IMR-90 (cell line): ENCODE results near the gene PIKFYVE. TPM values are rescaled to one million over a fixed set of nuclear protein-coding genes. Genes with fewer than 3 reads are reported as not detected.

Experiments
- ATAC-seq: fragments of 200-7000 bp; cut with Tn5 transposase; 2 replicates; pipeline ENCODE4 v1.9.1; 2020; ENCODE audit warnings: low read depth, mild to moderate bottlenecking, moderate library complexity
- Bru-seq: library from RNA; stranded (reverse); fragments of 400-500 nt; gene quantifications from one replicate; lab custom pipeline; 2021; lab: Mats Ljungman, UMichigan
- BruChase-seq, 2 experiments: library from RNA; stranded (reverse); fragments of 400-500 nt; gene quantifications; one replicate each; lab custom pipeline; 2021; lab: Mats Ljungman, UMichigan
- BruUV-seq: library from RNA; stranded (reverse); fragments of 400-500 nt; replicated peaks from 2 replicates; lab custom pipeline; 2021; lab: Mats Ljungman, UMichigan
- CTCF ChIA-PET: fragments of 300-600 bp; formaldehyde crosslinking; extraction: SDS; loops from one replicate; lab custom pipeline; 2021; ENCODE audit warnings: antibody characterized with exemption; lab: Yijun Ruan, JAX
- POLR2A ChIA-PET: fragments of 300-600 bp; sonication (Branson Sonifier 250); formaldehyde crosslinking; loops from one replicate; lab custom pipeline; 2022; ENCODE audit warnings: antibody characterized with exemption; ENCODE audit not compliant: unreplicated experiment; lab: Charles Lee
- DNase-seq: peaks from one replicate; pipeline ENCODE4 v3.0.0; 2013
- H2AFZ ChIP-seq: replicated peaks from 2 replicates; pipeline ENCODE3; 2013; ENCODE audit warnings: low read length, mild to moderate bottlenecking; ENCODE audit not compliant: poor library complexity
- H2AK5ac ChIP-seq: 2 replicates; pipeline ENCODE4 v1.6.1; 2013; ENCODE audit warnings: low read depth, low read length, inconsistent platforms
- H2AK9ac ChIP-seq: replicated peaks from 2 replicates; pipeline ENCODE3; 2013; ENCODE audit warnings: mild to moderate bottlenecking, low read depth, low read length, moderate library complexity; ENCODE audit not compliant: poor library complexity
- H2BK120ac ChIP-seq: 2 replicates; pipeline ENCODE4 v1.6.1; 2013; ENCODE audit warnings: low read depth, low read length, inconsistent platforms
- H2BK15ac ChIP-seq: 3 replicates; pipeline ENCODE4 v1.6.1; 2013; ENCODE audit warnings: low read depth, low read length, inconsistent platforms
- H2BK20ac ChIP-seq: 2 replicates; pipeline ENCODE4 v1.6.1; 2013; ENCODE audit warnings: low read depth, mild to moderate bottlenecking, inconsistent platforms, low read length, moderate library complexity
- H2BK5ac ChIP-seq: 2 replicates; pipeline ENCODE4 v1.6.1; 2013; ENCODE audit warnings: mild to moderate bottlenecking, low read depth, low read length, inconsistent platforms; ENCODE audit not compliant: poor library complexity, severe bottlenecking
- H3K14ac ChIP-seq: replicated peaks from 2 replicates; pipeline ENCODE4 v1.6.1; 2013; ENCODE audit warnings: low read depth, low read length, inconsistent platforms
- H3K18ac ChIP-seq: 2 replicates; pipeline ENCODE4 v1.6.1; 2013; ENCODE audit warnings: low read depth, low read length, control low read depth
- H3K23ac ChIP-seq: 2 replicates; pipeline ENCODE4 v1.6.1; 2013; ENCODE audit warnings: low read depth, low read length, inconsistent platforms
- H3K27ac ChIP-seq: 2 replicates; pipeline ENCODE4 v1.5.1; 2013; ENCODE audit warnings: mild to moderate bottlenecking, control low read depth, low read length; ENCODE audit not compliant: insufficient read depth
- H3K27me3 ChIP-seq: 2 replicates; pipeline ENCODE4 v1.6.1; 2013; ENCODE audit warnings: low read length; ENCODE audit not compliant: control insufficient read depth, insufficient read depth
- H3K36me3 ChIP-seq: 2 replicates; pipeline ENCODE4 v1.6.1; 2013; ENCODE audit warnings: low read length, mixed read lengths; ENCODE audit not compliant: control insufficient read depth, insufficient read depth
- H3K4ac ChIP-seq: 2 replicates; pipeline ENCODE4 v1.6.1; 2013; ENCODE audit warnings: low read depth, low read length, inconsistent platforms
- H3K4me1 ChIP-seq: 2 replicates; pipeline ENCODE4 v1.6.1; 2013; ENCODE audit warnings: low read length, mixed read lengths; ENCODE audit not compliant: control insufficient read depth, insufficient read depth
- H3K4me2 ChIP-seq: 2 replicates; pipeline ENCODE4 v1.6.1; 2013; ENCODE audit warnings: low read depth, mild to moderate bottlenecking, control low read depth, low read length, moderate library complexity
- H3K4me3 ChIP-seq: 2 replicates; pipeline ENCODE4 v1.5.1; 2013; ENCODE audit warnings: low read depth, mild to moderate bottlenecking, control low read depth, low read length, moderate library complexity; ENCODE audit not compliant: insufficient read depth
- H3K56ac ChIP-seq: 2 replicates; pipeline ENCODE4 v1.6.1; 2013; ENCODE audit warnings: low read length, inconsistent platforms; ENCODE audit not compliant: insufficient read depth; ENCODE audit errors: extremely low read depth
- H3K79me1 ChIP-seq, 2 experiments: 2 replicates each; pipeline ENCODE4 v1.6.1; 2013; ENCODE audit warnings: low read length in 2 of 2, inconsistent platforms in 1 of 2, low read depth in 1 of 2
- H3K9ac ChIP-seq: 2 replicates; pipeline ENCODE4 v1.6.1; 2013; ENCODE audit warnings: low read depth, low read length, control low read depth
- H3K9me1 ChIP-seq: 2 replicates; pipeline ENCODE4 v1.6.1; 2013; ENCODE audit warnings: low read length, inconsistent platforms; ENCODE audit not compliant: insufficient read depth
- H3K9me3 ChIP-seq: 2 replicates; pipeline ENCODE4 v1.6.1; 2013; ENCODE audit warnings: low read length; ENCODE audit not compliant: control insufficient read depth, insufficient read depth
- H4K20me1 ChIP-seq: 2 replicates; pipeline ENCODE4 v1.6.1; 2013; ENCODE audit warnings: low read length, inconsistent platforms; ENCODE audit not compliant: insufficient read depth
- H4K5ac ChIP-seq: 2 replicates; pipeline ENCODE4 v1.6.1; 2013; ENCODE audit warnings: mild to moderate bottlenecking, low read depth, low read length, control low read depth
- H4K8ac ChIP-seq, 2 experiments: 2 replicates each; pipeline ENCODE4 v1.6.1; 2013; ENCODE audit warnings: low read depth in 2 of 2, low read length in 2 of 2, control low read depth in 1 of 2, inconsistent platforms in 1 of 2
- H4K91ac ChIP-seq: 2 replicates; pipeline ENCODE4 v1.6.1; 2013; ENCODE audit warnings: low read depth, low read length, inconsistent platforms; ENCODE audit not compliant: insufficient read depth
- CEBPB ChIP-seq: IDR thresholded peaks from 2 replicates; pipeline ENCODE4 v1.6.1; 2012; ENCODE audit warnings: low read depth, low read length, improper control_type of control experiment
- CHD1 ChIP-seq: IDR thresholded peaks from 2 replicates; pipeline ENCODE4 v1.6.1; 2012; ENCODE audit warnings: low read depth, low read length, improper control_type of control experiment
- SMC3 ChIP-seq: fragments of 150-350 bp; IDR thresholded peaks from 2 replicates; pipeline ENCODE4 v1.6.1; 2016; ENCODE audit warnings: low read depth, mild to moderate bottlenecking, antibody characterized with exemption, low read length, moderate library complexity
- WGBS, 2 experiments: methylation state at CpG; one replicate each; pipeline versions ENCODE4 v1.1.5 to v1.1.7; 2013; ENCODE audit warnings: missing lambda C conversion rate in 2 of 2; ENCODE audit not compliant: insufficient read length in 1 of 2; ENCODE audit errors: extremely low coverage in 2 of 2; 5-methylcytosine and 5-hydroxymethylcytosine counted together
- dilution Hi-C: fragments of 300-500 bp; cut with HindIII; formaldehyde crosslinking; loops from one replicate; pipeline ENCODE4 v1.14.3; 2018; ENCODE audit warnings: low sequenced_read_pairs; ENCODE audit not compliant: unreplicated experiment
- in situ Hi-C: fragments of 300-500 bp; cut with MboI; formaldehyde crosslinking; loops from 3 replicates; pipeline ENCODE4 v1.14.3; 2019; ENCODE audit warnings: low sequenced_read_pairs, inconsistent platforms, mixed read lengths
- intact Hi-C: fragments of 100-400 bp; cut with micrococcal nuclease; formaldehyde crosslinking; loops from 2 replicates; pipeline ENCODE4 v1.10.0; 2022
- long read RNA-seq: library from polyadenylated mRNA; unstranded; transcript quantifications from one replicate; pipeline ENCODE4 v2.0.0, GENCODE V29; 2021; ENCODE audit not compliant: unreplicated experiment
- polyA plus RNA-seq, 3 experiments: library from polyadenylated mRNA; depleted of rRNA; stranded (reverse); fragments of >200 nt; gene quantifications; 2 replicates each; pipeline ENCODE4 v1.2.3, GENCODE V29; 2012; ENCODE audit warnings: low replicate concordance in 1 of 3
- total RNA-seq: library from RNA; depleted of rRNA; stranded (reverse); fragments of >200 nt; gene quantifications from 2 replicates; pipeline ENCODE4 v1.2.3, GENCODE V29; 2012; rRNA removed
- TF ChIP-seq, protein P1 (sequence below): fragments of 150-350 bp; IDR thresholded peaks from 2 replicates; pipeline ENCODE4 v1.6.1; 2016; ENCODE audit warnings: low read depth, mild to moderate bottlenecking, low read length, moderate library complexity, borderline replicate concordance
- TF ChIP-seq, protein P2 (sequence below): conservative IDR thresholded peaks from 2 replicates; pipeline ENCODE4 v1.5.1; 2012; ENCODE audit warnings: mild to moderate bottlenecking, low read depth, low read length, improper control_type of control experiment

The PIKFYVE gene, protein sequence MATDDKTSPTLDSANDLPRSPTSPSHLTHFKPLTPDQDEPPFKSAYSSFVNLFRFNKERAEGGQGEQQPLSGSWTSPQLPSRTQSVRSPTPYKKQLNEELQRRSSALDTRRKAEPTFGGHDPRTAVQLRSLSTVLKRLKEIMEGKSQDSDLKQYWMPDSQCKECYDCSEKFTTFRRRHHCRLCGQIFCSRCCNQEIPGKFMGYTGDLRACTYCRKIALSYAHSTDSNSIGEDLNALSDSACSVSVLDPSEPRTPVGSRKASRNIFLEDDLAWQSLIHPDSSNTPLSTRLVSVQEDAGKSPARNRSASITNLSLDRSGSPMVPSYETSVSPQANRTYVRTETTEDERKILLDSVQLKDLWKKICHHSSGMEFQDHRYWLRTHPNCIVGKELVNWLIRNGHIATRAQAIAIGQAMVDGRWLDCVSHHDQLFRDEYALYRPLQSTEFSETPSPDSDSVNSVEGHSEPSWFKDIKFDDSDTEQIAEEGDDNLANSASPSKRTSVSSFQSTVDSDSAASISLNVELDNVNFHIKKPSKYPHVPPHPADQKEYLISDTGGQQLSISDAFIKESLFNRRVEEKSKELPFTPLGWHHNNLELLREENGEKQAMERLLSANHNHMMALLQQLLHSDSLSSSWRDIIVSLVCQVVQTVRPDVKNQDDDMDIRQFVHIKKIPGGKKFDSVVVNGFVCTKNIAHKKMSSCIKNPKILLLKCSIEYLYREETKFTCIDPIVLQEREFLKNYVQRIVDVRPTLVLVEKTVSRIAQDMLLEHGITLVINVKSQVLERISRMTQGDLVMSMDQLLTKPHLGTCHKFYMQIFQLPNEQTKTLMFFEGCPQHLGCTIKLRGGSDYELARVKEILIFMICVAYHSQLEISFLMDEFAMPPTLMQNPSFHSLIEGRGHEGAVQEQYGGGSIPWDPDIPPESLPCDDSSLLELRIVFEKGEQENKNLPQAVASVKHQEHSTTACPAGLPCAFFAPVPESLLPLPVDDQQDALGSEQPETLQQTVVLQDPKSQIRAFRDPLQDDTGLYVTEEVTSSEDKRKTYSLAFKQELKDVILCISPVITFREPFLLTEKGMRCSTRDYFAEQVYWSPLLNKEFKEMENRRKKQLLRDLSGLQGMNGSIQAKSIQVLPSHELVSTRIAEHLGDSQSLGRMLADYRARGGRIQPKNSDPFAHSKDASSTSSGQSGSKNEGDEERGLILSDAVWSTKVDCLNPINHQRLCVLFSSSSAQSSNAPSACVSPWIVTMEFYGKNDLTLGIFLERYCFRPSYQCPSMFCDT (N-terminal part only)
- total RNA-seq (31.4 and 34.6 TPM in 2 replicates), polyA plus RNA-seq (2012; rRNA removed) (7.3 and 9.3 TPM in 2 replicates), Bru-seq, nascent RNA (percentile 85 among the genes with signal in this experiment), BruChase-seq, experiment 1, labeled RNA remaining after a 6-hour chase (percentile 77 among the genes with signal in this experiment), BruChase-seq, experiment 2, labeled RNA remaining after a 2-hour chase (percentile 91 among the genes with signal in this experiment)
- 2.0 and 2.4 TPM in 2 replicates for polyA plus RNA-seq (2012; cell fraction: cytosol; rRNA removed)
- polyA plus RNA-seq (2012; cell fraction: nucleus; rRNA removed; ENCODE audit: low replicate concordance) = 3.1 and 18.0 TPM in 2 replicates
- long read RNA-seq, partial matches to known transcripts = 8 of 11 reads
- long read RNA-seq, other reads (novel, unspliced or antisense) = 3 of 11 reads

DNA sequence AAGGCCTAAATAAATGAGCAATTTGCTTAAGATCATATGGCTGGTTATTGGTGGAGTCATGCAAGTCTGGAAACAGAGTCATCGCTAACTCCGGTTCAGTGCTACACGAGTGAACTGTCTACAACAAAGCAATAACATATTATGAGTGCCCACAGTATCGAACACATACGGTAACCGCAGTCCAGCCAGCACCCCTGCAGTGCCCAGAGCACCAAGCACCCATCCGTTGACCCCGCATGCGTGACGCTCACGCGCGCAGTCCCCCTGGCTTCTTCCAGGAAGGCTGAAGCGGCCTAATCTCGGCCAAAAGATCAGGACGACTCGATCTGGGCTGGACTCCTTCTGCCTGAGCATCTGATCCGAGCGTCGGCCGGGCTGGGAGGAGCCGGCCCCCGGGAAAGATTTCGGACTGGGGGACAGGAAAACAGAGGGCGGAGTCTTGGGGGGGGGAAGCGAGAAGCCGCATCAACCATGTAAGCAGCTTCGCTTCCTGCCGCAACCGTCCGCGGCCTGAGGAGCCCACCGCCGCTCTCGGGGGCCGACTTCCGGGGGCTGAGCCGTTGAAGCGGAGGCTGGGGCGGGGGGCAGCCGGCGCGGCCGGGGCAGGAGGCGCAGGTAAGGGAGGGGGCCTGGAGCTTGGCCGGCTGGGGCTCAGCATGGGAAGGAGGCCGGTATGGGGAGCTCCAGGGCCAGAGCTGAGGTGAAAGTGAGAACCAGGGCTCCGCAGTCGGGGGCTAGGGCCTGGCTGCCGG, at the start of gene PIKFYVE:
TSS of gene PIKFYVE (plus strand) at position 455 of the 752 bp plus-strand sequence. CDS start 5,265 bp downstream, outside the sequence.
- Histone ChIP-seq H4K8ac (peak within 1 kb of the TSS; percentile 29 to 92), H3K23ac (peak within 1 kb of the TSS; percentile 71), H4K91ac (peak within 1 kb of the TSS; percentile 71), H3K79me1 (peaks cover 3 to 16% of the 10 kb centered on the region in 2 experiments; a peak in 3 of 4 replicates), H3K4ac (peak within 1 kb of the TSS; percentile 47), H3K27me3 (no peaks in the 10 kb centered on the region), H3K36me3 (no peaks in the 10 kb centered on the region), H3K27ac (peak within 1 kb of the TSS; percentile 65), H3K56ac (peak within 1 kb of the TSS; percentile 85), H3K9ac (peak within 1 kb of the TSS; percentile 87), H2BK5ac (peak within 1 kb of the TSS; percentile 81), H3K4me2 (peak within 1 kb of the TSS; percentile 100), H4K20me1 (peaks cover 16% of the 10 kb centered on the region; the same call in 1 of the 2 replicates), H2AK9ac (peak within 1 kb of the TSS; percentile 82), H2BK20ac (peak within 1 kb of the TSS; percentile 24; the same call in 1 of the 2 replicates), H2BK120ac (peak within 1 kb of the TSS; percentile 75), H3K4me1 (peaks cover 5% of the 10 kb centered on the region; the same call in 1 of the 2 replicates), H3K18ac (peak within 1 kb of the TSS; percentile 64; the same call in 1 of the 2 replicates), H4K5ac (peak within 1 kb of the TSS; percentile 45), H2AFZ (peak within 1 kb of the TSS; percentile 89), H3K14ac (peak within 1 kb of the TSS; percentile 94), H2AK5ac (peak within 1 kb of the TSS; percentile 54; the same call in 1 of the 2 replicates), H3K9me3 (no peaks in the 10 kb centered on the region), H3K4me3 (peak within 1 kb of the TSS; percentile 98), H2BK15ac (peak within 1 kb of the TSS; percentile 1; the same call in 1 of the 3 replicates), H3K9me1 (peaks cover 8% of the 10 kb centered on the region)
- in situ Hi-C loops = loop anchor here (25.0 kb wide), 1 partner anchor 529 kb away; no protein-coding TSS in a partner anchor
- intact Hi-C loops = loop anchor here (1.0 kb wide), 2 partner anchors 11 to 641 kb away; partner anchors contain the start of genes IDH1 and METTL21A
- dilution Hi-C loops = no loop called here
- 0% methylated on average over 19 of the region's 50 CpGs; no CpG with 5 or more reads in 1 of the 2 experiments for WGBS, 2 experiments
- DNase-seq = peak; percentile 98
- BruUV-seq = no TSS peak
- ATAC-seq = peak; percentile 98
- ChIA-PET CTCF (interaction anchor here (1.1 kb wide), 1 partner anchor 14 kb away, joined by 4 read pairs; no protein-coding TSS in a partner anchor), POLR2A (interaction anchor here (0.5 to 0.6 kb wide), 2 partner anchors 54 to 1793 kb away, joined by 5 to 15 read pairs; no protein-coding TSS in a partner anchor)
- TF ChIP-seq CEBPB (no peak), CHD1 (no peak), SMC3 (no peak)
- TF ChIP-seq, protein P1, sequence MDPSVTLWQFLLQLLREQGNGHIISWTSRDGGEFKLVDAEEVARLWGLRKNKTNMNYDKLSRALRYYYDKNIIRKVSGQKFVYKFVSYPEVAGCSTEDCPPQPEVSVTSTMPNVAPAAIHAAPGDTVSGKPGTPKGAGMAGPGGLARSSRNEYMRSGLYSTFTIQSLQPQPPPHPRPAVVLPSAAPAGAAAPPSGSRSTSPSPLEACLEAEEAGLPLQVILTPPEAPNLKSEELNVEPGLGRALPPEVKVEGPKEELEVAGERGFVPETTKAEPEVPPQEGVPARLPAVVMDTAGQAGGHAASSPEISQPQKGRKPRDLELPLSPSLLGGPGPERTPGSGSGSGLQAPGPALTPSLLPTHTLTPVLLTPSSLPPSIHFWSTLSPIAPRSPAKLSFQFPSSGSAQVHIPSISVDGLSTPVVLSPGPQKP = no peak
- TF ChIP-seq, protein P2, sequence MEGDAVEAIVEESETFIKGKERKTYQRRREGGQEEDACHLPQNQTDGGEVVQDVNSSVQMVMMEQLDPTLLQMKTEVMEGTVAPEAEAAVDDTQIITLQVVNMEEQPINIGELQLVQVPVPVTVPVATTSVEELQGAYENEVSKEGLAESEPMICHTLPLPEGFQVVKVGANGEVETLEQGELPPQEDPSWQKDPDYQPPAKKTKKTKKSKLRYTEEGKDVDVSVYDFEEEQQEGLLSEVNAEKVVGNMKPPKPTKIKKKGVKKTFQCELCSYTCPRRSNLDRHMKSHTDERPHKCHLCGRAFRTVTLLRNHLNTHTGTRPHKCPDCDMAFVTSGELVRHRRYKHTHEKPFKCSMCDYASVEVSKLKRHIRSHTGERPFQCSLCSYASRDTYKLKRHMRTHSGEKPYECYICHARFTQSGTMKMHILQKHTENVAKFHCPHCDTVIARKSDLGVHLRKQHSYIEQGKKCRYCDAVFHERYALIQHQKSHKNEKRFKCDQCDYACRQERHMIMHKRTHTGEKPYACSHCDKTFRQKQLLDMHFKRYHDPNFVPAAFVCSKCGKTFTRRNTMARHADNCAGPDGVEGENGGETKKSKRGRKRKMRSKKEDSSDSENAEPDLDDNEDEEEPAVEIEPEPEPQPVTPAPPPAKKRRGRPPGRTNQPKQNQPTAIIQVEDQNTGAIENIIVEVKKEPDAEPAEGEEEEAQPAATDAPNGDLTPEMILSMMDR = no peak
